GM19240 (cell line): ENCODE results near the gene PAN3.
A peak's percentile ranks its signal among the peaks of the same experiment; 100 is the strongest.

Experiments used
- DNase-seq: peaks from one replicate; pipeline ENCODE4 v3.0.0; 2011; ENCODE audit warnings: low spot score; ENCODE audit not compliant: insufficient read length

Gene PAN3

DNA sequence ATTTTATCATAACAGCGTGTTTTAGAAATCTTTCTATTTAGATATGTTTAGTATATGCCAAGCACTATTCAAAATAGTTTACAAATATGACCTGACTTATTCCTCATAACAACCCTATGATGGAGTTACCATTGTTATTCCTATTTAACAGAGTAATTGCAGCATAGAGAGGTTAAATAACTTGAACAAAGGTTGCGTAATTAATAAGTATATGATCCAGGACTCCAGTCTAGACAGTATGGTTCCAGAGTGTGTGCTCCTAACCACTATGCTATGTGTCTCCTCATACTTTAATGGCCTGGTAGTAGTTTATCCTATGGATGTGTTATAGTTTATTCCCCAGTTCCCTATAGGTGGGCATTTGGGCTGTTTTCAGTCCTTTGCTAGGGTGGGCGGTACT is 145.3 kb downstream of the PAN3 start:
- DNase-seq: no peak

DNA sequence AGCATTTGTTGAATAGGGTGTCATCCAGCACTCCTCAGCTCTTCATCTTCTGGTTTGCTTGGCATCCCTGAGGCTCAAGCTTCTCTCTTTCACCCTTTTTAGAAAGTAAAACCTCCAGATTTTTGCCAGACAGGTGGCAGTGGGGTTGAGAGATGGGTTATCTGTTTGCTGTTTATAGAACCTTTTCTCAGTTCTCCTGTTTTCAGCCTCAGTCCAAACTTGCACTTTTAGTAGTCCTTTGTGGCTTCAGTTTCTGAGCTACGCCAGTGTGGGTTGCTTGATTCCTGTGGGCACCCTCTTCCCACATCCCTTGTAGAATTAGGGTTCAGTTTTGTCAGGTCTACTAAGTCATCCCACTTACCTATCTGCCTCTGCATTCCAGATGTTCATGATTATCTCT is 147.9 kb downstream of the PAN3 start:
- DNase-seq: no peak

DNA sequence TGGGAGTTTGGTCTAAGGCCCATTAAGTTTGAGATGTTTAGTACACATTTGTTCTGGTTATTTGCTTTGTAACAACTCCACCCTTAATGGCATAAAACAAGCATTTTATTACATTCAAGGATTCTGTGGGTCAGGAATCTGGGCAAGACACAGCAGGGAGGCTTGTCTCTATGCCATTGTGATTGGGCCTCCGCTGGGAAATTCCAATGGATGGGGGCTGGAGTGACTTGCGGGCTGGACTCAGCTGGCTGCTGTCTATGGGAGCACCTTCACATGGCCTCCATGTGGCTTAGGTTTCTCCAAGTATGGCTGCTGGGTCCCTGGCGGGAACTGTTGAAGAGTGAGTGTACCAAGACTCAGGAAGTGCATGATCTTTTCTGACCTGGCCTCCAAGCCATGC is 159.0 kb downstream of the PAN3 start:
- no peak for DNase-seq

DNA sequence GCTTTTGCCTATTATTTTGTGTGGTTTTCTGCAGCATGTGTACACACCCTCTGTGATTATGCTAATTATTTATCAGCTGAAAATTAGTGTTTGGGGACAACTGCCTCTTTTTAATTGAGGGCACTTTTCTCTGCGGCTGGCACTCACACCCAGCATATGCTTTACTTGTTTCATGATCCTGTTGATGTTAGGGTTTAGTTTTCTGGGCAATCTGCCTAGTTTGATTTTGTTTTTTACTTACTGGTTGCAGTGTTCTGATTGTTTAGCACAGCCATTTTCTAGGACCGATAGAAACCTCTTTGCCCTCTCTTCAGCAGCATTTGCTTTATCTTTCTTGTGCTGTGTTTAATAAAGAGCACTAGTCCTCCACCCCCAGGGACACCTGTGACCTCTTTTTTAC is 161.6 kb downstream of the PAN3 start:
- no peak for DNase-seq

DNA sequence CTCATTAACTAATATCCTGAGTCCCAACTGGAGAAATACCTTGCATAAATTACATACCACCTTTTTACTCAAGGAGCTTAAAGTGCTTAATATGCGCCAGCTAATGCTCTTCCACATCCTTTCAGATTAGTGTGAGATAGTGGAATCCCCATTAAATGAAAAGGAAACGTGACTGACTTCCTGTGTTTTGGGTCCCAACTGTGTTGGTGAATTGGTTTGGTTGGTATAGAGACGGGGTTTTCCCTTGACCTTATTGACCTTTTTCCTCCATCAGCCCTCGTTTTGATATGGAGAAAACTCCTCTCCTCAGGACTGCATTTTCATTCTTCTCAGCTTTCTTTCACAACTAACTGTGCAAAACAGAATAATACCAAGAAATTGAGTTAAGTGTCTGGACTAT is 163.5 kb downstream of the PAN3 start:
- no peak for DNase-seq

DNA sequence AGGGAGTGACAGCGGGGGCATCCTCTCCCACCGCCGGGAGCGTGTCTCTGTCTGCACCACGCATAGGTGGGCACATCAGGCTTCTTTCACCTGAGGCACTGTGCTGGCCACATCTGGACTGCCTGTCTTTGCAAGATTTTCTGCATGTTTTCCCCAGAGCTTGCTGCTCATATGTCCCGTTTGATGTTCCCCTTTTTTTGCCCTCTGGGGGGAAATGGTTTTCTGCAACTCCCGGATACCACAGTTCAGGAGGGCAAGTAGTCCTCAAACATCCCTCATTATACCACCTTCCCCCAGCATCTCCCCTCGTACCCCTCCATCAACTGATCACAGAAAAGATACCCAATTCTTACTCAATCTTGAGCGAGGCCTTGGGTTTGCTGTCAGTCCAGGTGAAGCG is 168.0 kb downstream of the PAN3 start:
- DNase-seq: no peak

DNA sequence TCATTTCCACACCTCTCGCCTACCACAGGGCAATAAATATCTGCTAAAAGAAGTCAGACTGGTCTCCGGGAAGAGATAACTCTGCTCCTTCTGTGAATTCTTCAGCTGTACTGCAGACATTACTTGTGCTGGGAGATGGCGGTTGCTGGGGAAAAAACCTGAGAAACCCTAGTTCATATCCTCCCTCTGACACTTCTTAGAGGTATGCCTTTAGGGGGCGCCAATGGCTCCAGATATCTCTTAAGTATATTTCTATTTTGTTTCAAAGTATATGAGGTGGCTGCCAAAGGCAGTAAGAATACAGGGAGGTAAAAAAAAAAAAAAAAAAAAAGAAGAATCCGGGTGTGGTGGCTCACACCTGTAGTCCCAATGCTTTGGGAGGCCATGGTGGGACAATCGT is 175.2 kb downstream of the PAN3 start:
- DNase-seq: no peak

DNA sequence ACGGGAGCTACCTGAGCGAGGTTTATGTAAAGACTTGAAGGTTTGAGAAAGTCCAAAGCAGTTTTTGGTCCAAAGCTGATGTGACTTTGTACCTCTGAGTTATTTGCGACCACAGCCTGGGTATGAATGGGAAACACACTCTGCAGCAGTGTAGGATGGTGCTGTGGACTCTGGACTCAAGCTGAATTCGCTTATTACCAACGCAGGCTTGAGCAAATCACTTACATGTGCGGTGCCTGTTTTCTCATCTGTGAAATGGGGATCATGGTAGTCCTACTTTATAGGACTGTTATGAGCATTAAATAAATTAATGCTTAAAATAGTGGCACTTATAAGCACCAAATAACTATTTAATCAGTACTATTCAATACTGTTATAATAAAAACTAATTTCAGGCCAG is 176.5 kb downstream of the PAN3 start:
- DNase-seq: no peak

DNA sequence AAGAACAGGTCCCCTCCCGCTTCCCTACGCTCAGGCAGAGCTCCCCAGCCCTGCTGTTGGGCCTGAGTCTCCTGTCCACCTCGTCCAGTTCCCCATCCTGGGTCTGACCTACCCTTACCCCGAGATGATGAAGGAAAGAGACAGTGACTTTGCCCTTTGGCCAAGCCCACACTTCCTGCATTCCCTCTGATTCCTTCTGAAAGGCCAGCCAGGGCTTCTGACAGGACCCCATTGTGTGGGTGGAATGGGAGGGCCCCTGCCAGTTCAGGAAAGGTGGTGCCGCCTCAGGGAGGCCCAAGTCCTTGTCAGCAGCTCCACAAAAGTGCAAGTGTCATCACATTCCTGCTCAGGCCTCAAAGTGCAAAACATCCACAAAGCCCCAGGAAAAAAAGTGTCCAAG is 177.8 kb downstream of the PAN3 start:
- DNase-seq: no peak

DNA sequence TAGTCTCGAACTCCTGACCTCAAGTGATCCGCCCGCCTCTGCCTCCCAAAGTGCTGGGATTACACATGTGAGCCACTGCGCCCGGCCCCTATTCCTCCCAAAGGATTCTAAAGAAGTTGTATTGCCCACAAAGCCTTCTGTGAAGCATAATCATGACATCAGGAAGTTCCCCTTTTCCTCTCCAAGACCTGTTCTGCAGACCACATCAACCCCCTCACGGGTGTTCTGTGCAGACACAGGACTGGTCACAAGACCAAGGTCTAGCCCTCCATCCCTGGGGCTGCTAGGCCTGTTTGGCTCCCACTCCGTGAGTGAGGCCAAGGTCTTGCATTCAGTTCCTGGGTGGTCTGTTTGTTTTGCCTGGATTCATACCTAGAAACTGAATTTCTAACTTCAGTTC is 178.5 kb downstream of the PAN3 start:
- DNase-seq: no peak

DNA sequence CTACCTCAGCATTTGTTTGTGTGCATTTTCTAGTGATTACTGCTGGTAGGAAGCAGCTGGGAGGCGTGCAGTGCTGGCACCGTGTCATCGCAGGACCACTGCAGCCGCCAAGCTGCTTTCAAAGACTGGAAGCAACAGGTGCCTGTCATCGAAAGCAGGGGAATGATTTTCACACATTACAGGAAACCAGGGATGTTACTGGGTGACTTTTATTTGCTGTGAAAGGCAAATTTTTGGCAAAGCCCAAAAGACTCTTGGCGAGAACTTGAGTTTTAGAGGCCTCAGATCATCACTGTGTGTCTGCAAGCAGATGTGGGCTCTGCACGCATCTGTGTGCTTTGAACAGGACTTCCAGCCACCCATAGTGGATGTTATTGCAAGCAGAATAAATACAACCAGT is 180.2 kb downstream of the PAN3 start:
- DNase-seq: no peak

DNA sequence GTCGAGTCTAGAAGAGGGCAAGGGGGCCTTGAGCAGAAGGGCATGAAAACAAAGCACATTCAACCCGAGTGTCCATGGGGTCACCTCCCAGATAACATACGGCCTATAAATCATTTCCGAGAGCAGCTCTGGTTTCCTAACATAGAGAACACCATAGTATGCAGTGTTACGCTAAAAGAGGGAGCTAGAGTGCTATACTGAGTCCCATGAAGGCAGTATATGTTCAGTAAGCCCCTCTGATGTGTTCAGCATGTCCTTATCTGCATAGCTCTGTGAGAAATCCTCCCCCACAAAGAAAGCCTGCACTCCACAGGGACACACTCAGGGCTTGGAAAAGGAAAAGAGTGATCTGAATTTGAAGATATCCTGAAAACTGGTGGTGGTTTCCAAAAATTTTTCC is 181.2 kb downstream of the PAN3 start:
- DNase-seq: no peak

DNA sequence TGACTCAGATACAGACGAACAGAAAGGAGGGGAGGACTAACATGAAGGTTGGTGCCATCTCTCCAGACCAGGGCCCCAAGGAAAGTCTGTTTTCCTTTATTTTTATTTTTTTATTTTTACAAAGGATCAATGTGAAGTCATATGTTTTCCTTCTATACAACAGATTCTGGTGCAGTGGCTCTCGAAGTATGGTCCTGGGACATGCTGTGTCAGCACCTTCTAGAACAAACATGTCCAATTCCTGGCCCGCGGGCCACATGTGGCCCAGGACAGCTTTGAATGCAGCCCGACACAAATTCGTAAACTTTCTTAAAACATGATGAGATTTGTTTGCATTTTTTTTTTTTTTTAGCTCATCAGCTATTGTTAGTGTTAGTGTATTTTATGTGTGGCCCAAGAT is 181.9 kb downstream of the PAN3 start:
- no peak for DNase-seq

DNA sequence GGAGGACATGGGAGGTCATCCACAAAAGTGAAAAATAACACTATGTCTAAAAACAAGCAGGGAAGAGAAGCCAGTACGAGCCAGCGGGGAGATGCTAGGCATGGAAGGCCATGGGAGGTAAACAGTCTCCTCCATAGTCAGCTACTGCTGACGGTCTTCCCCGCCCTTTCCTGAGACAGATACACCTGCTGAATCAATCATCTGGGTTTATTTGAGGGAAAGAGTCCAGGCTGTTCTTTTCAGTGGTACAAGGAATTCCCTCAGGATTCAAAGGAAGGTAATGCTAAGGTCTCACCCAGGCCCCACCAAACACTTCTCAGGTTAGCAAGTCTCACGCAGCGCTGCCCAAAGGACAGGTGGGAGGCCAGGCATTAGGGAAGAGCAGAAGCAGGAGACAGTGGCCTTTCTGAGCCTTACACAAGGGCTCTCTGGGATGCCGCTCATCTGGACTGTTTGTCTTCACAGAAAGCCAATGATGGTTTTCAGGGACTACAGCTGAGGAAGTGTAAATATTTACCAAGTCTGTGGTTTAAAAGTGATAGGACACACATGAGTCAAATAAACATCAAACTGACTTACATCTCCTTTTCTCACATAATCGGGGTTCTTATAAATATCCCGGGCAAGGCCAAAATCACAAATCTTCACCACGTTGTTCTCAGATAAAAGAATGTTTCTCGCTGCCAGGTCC is 182.7 kb downstream of the PAN3 start:
- DNase-seq: no peak

DNA sequence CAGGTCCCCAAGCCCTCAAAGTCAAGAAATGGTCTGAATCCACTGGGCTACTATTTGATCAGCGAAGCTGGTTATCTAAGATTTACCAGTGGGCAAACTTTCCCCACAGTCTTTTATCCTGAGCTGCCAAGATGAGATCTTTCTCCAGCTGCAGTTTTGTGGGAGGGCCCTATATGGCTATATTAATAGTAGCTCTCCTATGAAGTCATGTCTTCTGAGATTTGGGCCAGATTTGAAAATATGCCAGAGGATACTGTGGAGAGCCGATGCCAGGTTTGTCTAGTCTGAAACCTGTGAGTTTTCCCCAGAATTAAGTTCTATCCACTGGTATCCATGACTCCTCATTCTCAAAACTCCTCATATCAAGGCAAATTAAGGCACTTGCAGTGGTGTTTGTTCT is 183.4 kb downstream of the PAN3 start:
- DNase-seq: no peak

DNA sequence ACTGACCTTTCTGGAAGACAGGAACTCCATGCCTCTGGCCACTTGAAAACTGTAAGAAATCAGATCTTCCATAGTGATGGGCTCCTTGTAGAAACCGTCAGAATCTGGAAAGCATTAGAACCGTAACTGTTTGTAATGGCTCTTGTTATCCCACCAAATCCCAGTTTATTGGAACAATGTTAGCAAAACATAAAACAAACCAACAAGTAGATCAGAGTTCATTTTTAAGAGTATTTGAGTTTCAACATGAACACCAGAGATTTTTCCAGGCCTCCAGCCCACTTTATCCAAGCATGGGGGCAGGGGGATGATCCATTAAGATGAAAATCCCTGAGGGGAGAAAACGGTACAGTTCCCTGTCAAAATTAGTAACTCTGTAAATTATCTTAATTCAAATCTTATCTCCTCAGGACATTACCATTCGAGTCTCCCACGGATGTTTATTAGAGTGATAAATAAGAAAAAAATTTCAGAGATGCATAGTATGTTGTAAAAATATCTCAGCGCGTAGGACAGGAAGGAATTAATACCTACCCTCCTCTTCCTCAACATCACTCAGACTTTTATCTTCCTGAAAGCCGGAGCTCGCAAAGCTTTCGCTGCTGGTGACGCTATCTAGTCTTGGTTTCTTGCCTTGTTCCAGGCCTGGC is 184.0 kb downstream of the PAN3 start:
- DNase-seq: no peak

DNA sequence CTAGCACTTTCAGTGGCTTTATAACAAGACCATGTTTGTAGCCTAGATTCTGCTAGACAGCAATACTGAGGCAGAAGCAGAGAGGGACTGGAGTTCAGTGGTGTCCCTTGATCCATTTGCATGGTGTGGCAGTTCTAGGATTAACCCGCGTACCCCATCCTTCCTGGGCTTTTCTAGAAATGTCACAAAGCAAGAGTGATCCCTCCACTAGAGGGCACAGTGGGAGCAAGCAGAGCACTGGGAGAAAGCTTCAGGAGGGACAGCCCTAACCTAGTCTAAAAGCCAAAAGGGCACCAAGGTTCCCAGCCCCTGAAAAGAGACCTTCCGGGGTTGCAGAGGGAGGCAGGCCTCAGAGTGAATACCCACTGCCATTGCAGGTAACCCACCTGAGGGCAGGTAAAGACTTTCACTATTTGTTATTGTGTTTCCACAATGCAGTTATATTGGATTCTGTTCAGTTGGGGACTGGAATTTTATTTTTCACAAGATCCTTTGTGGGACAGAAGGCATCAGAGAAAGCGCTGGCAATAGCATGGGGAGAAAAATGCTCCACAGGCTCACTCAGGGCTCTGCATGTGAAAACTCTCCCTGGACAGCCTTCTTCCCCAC is 185.9 kb downstream of the PAN3 start:
- peak; percentile 64 for DNase-seq

DNA sequence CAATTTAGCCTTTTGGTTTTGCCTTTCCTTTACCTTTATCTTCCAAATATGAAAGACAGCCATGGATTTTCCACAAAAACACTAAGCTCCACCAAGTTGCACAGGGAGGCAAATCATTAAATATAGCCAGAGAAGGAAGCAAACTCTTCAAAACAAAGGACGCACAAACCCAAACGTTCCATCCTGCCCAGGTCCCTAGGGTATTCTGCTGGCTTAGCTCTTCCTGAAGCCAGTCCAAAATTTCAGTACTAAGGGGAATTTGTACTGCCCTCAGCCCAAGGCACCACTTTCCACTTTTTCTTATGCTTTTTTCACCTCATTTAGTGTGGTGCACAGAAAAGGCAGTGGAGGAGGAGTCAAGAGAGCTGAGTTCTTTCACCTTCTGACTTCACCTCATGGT is 186.7 kb downstream of the PAN3 start:
- DNase-seq: no peak

DNA sequence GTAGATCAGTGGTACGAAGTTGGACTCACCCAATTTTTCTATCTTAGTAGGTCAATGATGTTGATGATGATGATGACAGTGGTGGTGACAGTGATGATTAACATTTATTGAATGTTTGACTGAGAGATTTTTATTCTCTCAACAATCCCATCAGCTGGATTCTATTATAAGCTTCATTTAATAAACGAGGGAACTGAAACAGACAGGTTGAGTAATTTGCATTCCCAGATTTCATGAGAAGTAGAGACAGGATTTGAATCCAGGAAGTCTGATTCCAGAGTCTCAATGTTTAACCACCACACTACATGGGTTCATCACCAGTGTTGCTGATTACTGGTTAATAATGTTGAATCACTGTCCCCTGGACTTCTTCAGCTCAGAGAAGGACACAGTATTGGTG is 187.7 kb downstream of the PAN3 start:
- no peak for DNase-seq

DNA sequence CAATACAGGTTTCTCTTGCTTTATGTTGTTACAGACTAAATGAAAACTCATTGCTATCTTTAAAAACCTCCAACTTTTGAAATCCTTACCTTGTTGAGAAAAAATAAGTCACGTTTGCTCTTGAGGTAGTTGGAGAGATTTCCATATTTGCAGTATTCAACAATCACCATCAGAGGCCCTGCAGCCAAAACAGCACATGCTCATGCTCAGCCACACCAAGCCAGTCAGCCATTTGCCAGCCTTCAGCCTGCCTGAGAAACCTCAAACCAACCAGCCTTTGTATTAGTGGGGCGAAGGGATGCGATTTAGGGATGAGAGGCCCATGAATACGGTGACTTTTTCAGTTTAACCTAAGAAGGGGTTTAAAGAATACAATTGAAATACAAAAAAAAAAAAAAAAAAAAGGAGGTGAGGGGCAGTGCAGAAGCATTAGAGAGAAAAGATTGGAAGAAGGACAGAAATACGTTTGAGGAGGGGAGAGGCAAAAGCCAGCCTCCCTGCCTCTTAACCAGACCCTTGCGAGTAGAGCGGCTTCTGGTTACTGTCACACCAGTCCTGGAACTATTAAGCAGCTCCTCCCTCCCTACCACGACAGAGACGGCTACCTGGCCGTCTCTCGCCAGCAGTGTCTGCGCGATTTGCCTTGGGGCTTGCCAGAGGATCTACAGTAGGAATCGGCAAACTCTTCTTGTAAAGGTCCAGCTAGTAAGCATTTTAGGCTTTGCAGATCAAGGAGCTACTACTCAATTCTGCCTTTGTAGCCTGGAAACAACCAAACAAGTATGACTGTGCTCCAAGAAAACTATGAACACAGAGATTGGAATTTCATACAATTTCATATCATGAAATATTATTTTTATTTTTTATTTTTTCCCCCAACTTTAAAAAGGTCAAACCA is 189.3 kb downstream of the PAN3 start:
- no peak for DNase-seq

DNA sequence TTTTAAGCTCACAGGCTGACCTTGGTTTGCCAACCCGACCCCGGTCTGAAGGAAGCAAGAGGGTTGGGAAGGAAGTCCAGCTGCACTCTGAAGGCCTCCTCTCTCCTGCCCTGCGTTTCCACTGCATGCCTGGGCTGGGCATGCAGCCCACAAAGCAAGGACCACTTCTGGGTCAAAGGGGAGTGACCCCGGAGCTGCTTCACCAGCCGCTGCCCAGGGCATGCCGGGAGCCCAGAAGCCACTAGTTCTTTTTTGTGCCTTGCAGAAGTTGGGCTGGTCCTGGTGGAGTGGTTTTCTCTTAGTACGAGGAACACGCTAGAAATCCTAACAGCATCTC is 189.9 kb downstream of the PAN3 start:
- DNase-seq: no peak
